Measurements from ENCODE around the gene BSDC1.

BSDC1 gene

DNA sequence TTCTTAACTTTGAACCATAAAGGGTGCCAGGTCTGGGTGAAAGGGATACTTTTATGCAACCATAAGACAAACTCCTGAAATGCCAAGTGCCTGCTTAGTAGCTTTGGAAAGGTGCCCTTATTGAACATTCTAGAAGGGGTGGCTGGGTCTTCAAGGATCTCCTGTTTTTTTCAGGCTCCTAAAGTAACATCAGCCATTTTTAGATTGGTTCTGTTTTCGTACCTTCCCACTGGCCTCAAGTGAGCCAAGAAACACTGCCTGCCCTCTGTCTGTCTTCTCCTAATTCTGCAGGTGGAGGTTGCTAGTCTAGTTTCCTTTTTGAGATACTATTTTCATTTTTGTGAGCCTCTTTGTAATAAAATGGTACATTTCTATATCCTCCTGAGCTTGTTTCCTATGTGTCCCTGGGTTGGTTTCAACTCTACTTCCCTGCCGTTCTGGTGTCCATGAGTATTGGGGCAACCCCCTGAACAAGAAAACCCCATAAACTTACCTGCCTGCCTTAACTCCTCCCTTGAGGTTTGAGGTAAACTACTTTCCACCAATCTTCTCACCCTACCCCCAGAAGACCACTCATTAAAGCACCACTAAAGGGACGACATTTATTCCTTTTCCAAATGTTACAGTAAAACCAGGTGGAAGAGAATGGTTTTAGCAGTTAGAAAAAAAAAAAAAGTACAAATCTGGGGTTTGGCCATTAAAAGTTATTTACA, 60.8 kb downstream of the BSDC1 start:
- H3K27me3 ChIP-seq (ENCODE audit: low read depth, low read length): no peaks in the 10 kb centered on the region; the same call in 1 of the 2 replicates
- no peak for TF ChIP-seq EZH2phosphoT487 (IDR thresholded peaks at IDR 0.05; ENCODE audit: low read depth)
- TF ChIP-seq, protein P1, sequence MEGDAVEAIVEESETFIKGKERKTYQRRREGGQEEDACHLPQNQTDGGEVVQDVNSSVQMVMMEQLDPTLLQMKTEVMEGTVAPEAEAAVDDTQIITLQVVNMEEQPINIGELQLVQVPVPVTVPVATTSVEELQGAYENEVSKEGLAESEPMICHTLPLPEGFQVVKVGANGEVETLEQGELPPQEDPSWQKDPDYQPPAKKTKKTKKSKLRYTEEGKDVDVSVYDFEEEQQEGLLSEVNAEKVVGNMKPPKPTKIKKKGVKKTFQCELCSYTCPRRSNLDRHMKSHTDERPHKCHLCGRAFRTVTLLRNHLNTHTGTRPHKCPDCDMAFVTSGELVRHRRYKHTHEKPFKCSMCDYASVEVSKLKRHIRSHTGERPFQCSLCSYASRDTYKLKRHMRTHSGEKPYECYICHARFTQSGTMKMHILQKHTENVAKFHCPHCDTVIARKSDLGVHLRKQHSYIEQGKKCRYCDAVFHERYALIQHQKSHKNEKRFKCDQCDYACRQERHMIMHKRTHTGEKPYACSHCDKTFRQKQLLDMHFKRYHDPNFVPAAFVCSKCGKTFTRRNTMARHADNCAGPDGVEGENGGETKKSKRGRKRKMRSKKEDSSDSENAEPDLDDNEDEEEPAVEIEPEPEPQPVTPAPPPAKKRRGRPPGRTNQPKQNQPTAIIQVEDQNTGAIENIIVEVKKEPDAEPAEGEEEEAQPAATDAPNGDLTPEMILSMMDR (IDR thresholded peaks at IDR 0.05; ENCODE audit: low read depth, low read length): no peak
- H3K4me2 ChIP-seq (ENCODE audit: low read length): no peak overlapping the region; the same call in 1 of the 2 replicates
- no peak overlapping the region for H2AFZ ChIP-seq (ENCODE audit: low read depth, low read length)
- H4K20me1 ChIP-seq (ENCODE audit: insufficient read depth, low read length): peaks cover 9% of the 10 kb centered on the region
- H3K4me3 ChIP-seq (ENCODE audit: low read length): no peak overlapping the region
- peaks cover 39% of the 10 kb centered on the region for H3K4me1 ChIP-seq (ENCODE audit: low read length)
- no peak overlapping the region for H3K9ac ChIP-seq (ENCODE audit: low read length)
- peaks cover 24% of the 10 kb centered on the region for H3K79me2 ChIP-seq (ENCODE audit: low read length)
- peak overlapping the region; percentile 8; the same call in 1 of the 2 replicates for H3K27ac ChIP-seq (ENCODE audit: low read length)
- H3K36me3 ChIP-seq (replicated peaks; ENCODE audit: low read depth, low read length): peaks cover 8% of the 10 kb centered on the region
- H3K9me3 ChIP-seq (ENCODE audit: insufficient read depth, low read length): no peaks in the 10 kb centered on the region

GRCh38 chr1:32332290-32333079, 61.8 kb downstream of the BSDC1 start:
- no peak overlapping the region for H3K4me2 ChIP-seq (ENCODE audit: low read length)
- no peaks in the 10 kb centered on the region for H3K27me3 ChIP-seq (ENCODE audit: low read depth, low read length)
- TF ChIP-seq, protein P1 (IDR thresholded peaks at IDR 0.05; ENCODE audit: low read depth, low read length): no peak
- no peak for TF ChIP-seq EZH2phosphoT487 (IDR thresholded peaks at IDR 0.05; ENCODE audit: low read depth)
- H3K36me3 ChIP-seq (replicated peaks; ENCODE audit: low read depth, low read length): peaks cover 11% of the 10 kb centered on the region
- H3K4me1 ChIP-seq (ENCODE audit: low read length): peaks cover 30% of the 10 kb centered on the region
- no peak overlapping the region for H3K27ac ChIP-seq (ENCODE audit: low read length)
- H2AFZ ChIP-seq (ENCODE audit: low read depth, low read length): no peak overlapping the region
- H3K4me3 ChIP-seq (ENCODE audit: low read length): no peak overlapping the region
- peaks cover 24% of the 10 kb centered on the region for H3K79me2 ChIP-seq (ENCODE audit: low read length)
- H3K9me3 ChIP-seq (ENCODE audit: insufficient read depth, low read length): no peaks in the 10 kb centered on the region
- no peak overlapping the region for H3K9ac ChIP-seq (ENCODE audit: low read length)
- peaks cover 9% of the 10 kb centered on the region for H4K20me1 ChIP-seq (ENCODE audit: insufficient read depth, low read length)

GRCh38 chr1:32331549-32331948, 62.7 kb downstream of the BSDC1 start:
- H3K4me3 ChIP-seq (ENCODE audit: low read length): no peak overlapping the region
- no peak overlapping the region for H3K27ac ChIP-seq (ENCODE audit: low read length)
- no peak overlapping the region for H2AFZ ChIP-seq (ENCODE audit: low read depth, low read length)
- peaks cover 13% of the 10 kb centered on the region for H3K36me3 ChIP-seq (replicated peaks; ENCODE audit: low read depth, low read length)
- H3K4me1 ChIP-seq (ENCODE audit: low read length): peaks cover 20% of the 10 kb centered on the region
- TF ChIP-seq EZH2phosphoT487 (IDR thresholded peaks at IDR 0.05; ENCODE audit: low read depth): no peak
- TF ChIP-seq, protein P1 (IDR thresholded peaks at IDR 0.05; ENCODE audit: low read depth, low read length): no peak
- no peak overlapping the region for H3K4me2 ChIP-seq (ENCODE audit: low read length)
- H3K79me2 ChIP-seq (ENCODE audit: low read length): peaks cover 24% of the 10 kb centered on the region
- H3K27me3 ChIP-seq (ENCODE audit: low read depth, low read length): no peaks in the 10 kb centered on the region
- peaks cover 9% of the 10 kb centered on the region for H4K20me1 ChIP-seq (ENCODE audit: insufficient read depth, low read length)
- no peak overlapping the region for H3K9ac ChIP-seq (ENCODE audit: low read length)
- no peaks in the 10 kb centered on the region for H3K9me3 ChIP-seq (ENCODE audit: insufficient read depth, low read length)

GRCh38 chr1:32330558-32331151, 63.6 kb downstream of the BSDC1 start:
- peaks cover 13% of the 10 kb centered on the region for H3K36me3 ChIP-seq (replicated peaks; ENCODE audit: low read depth, low read length)
- H2AFZ ChIP-seq (ENCODE audit: low read depth, low read length): no peak overlapping the region
- H4K20me1 ChIP-seq (ENCODE audit: insufficient read depth, low read length): peaks cover 9% of the 10 kb centered on the region
- H3K4me1 ChIP-seq (ENCODE audit: low read length): peaks cover 18% of the 10 kb centered on the region
- H3K79me2 ChIP-seq (ENCODE audit: low read length): peaks cover 21% of the 10 kb centered on the region
- no peaks in the 10 kb centered on the region for H3K9me3 ChIP-seq (ENCODE audit: insufficient read depth, low read length)
- H3K27ac ChIP-seq (ENCODE audit: low read length): no peak overlapping the region
- no peak overlapping the region for H3K4me3 ChIP-seq (ENCODE audit: low read length)
- H3K9ac ChIP-seq (ENCODE audit: low read length): no peak overlapping the region
- no peak overlapping the region for H3K4me2 ChIP-seq (ENCODE audit: low read length)
- TF ChIP-seq, protein P1 (IDR thresholded peaks at IDR 0.05; ENCODE audit: low read depth, low read length): no peak
- no peak for TF ChIP-seq EZH2phosphoT487 (IDR thresholded peaks at IDR 0.05; ENCODE audit: low read depth)
- no peaks in the 10 kb centered on the region for H3K27me3 ChIP-seq (ENCODE audit: low read depth, low read length)

Data from OCI-LY3 (cell line).